Stimulated activated CD8-positive, alpha-beta memory T cell treated with anti-CD3 and anti-CD28 coated beads, Interleukin-4, amount 100 ng/mL, for 24 hours (primary cell): ENCODE measurements around the gene FGF1.

ENCODE experiments used
- DNase-seq: peaks from one replicate; pipeline ENCODE4 v3.0.0-alpha.2; 2020; ENCODE audit warnings: low read depth

FGF1 gene

DNA sequence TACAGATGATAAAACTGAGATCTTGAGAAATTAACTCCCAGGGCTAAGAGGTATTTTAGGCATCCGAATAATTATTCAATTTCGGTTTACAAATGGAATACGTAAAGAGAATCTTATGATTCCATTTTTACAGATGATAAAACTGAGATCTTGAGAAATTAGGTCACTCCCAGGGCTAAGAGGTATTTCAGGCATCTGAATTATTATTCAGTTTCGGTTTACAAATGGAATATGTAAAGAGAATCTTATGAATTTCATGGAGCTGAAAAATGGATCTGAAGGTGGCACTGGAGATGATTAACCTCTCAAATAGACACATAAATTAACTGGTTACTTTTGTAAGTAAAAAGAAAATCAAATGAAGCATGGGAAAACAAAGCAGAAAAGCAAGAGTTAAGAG lies 44.2 kb downstream of the FGF1 start:
- no peak for DNase-seq

DNA sequence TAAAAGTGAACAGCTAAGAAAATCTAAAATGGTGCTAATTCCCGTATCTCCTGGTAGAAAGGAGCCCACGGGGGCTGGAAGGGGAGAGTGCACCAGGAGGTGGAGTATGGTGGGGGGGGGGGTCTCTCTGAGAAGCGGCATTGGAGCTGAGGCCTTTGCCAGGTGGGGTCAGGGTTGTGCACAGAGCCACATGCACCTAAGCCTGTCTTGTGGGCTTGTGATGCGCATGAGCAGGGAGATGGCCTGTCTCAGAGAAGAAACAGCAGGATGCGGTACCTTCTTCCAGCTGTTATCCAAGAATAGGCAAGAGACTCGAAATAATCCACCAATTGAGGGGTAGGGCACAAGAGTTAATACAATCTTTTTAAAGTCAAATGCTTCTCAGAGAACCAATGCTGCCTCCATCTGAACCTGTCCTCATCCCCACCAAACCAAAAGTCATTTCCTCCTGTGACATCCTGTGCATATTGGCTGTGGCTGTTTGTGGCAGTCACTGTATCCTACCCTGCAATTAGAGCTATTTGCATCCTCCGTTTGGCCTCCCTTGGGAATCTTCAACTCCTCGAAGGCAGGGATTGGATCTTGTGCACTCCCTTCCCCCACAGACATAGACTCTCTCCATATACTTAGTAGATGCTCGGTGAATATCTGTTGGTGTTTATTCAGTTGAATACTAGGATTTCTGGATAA lies 45.4 kb downstream of the FGF1 start:
- no peak for DNase-seq

DNA sequence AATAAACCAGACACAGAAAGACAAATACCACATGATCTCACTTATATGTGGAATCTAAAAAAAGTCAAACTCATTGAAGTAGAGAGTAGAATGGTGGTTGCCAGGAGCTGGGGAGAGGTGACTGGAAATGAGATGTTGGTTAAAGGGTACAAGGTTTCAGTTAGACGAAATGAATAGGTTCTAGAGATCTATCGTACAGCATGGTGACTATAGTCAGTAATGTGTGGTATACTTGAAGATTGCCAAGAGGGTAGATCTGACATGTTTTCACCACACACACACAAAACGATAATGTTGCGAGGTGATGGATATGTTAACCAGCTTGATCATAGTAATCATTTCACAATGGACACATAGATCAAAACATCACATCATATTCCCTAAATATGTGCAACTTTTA lies 46.4 kb downstream of the FGF1 start:
- no peak for DNase-seq

DNA sequence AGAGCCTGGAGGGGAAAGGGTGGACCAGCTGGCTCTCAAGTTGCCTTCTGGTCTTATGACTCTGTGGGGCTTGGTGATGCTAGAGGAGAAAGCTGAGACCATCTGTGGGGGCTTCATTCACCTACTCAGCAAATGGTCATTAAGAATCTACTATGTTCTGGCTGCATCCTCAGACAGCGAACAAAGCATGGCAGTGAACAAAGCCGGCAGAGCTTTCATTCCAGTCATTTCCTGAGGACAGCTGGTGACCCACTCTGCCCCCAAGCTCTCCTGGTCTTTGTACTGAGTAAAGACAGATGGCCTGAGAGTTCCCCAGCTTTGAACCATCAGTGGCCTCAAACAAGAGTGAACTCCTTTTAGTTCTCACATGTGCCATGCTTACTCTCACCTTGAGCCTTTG lies 48.0 kb downstream of the FGF1 start:
- no peak for DNase-seq

DNA sequence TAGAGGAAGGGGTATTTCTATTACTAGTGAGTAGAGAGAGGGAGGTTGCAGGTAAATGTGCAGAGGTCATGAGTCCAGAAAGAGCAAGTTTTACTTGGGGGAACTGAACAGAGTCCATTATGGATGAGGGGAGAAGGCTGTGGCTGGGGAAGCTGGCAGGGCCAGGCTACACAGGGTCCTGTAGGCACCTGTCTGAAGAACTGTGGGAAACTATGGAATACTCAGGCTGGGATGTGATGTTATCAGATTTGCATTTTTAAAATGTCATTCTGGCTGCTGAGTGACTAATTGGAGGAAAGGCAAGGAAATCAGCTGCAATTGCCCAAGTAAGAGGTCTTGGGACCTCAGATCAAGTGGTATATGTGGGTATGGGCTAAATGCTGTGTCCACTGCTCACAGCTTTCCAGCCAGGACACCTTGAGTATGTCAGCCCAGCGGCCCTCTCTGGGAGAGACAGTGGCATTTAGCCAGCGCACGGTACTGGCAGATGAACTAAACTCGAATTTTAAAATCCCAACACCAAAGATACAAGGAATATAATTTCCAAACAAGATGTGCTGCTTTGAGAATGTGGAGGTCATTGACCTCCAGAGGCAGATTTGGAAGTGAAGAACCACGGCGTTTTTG lies 49.1 kb downstream of the FGF1 start:
- no peak for DNase-seq

DNA sequence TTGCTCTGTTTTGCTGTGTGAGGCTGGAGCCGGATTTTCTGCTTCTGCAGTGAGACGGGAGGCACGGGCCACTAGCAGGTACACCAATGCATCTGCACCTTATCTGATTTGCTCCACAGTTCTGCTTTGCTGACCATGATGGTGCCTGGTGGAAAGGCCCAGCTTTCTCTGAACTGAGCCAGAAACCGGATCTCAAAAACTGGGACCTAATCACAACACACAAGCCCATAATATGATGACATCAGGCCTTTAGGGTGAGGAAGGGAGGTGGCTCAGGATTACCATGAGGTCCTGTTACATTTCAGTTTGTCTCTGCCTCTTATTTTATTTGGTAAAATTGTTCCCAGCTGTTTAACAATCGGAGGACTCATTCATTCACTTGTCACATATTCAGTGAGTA lies 49.8 kb downstream of the FGF1 start:
- no peak for DNase-seq

DNA sequence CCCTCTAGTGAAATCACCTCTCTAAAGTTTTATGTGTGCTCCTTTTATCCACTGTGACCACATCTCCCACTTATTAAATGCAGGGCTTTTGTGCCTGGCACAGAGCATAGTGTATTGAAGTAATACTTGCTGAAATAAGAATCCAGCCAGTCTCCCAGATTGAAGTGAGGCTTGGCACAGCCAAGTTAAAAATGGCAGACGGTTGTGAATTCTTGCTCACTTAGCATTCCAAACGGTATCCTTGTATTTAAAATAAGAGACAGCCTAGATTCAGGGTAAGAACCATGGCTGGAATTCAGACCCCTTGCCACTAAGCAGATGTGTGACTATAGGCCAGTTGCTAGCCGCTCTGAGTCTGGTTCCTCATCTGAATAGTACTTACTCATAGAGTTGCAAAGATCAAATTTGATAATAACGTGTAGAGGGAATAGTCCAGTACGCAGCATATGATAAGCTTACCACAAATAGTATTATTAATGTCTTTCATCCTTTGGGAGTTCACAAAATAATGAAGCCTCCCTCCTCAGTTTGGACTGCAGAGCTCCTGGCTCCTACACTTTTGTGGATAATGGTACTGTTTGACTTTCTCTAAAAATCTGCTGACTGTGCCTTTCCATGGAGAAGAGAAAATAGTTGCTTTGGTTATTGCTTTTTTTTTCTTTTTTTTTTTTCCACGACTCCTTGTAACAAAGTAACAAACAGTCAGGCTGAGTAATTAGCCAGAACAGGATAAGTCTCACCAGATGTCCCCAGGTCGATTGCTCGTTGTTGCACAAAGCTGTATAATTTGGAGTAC lies 51.5 kb downstream of the FGF1 start:
- no peak for DNase-seq

DNA sequence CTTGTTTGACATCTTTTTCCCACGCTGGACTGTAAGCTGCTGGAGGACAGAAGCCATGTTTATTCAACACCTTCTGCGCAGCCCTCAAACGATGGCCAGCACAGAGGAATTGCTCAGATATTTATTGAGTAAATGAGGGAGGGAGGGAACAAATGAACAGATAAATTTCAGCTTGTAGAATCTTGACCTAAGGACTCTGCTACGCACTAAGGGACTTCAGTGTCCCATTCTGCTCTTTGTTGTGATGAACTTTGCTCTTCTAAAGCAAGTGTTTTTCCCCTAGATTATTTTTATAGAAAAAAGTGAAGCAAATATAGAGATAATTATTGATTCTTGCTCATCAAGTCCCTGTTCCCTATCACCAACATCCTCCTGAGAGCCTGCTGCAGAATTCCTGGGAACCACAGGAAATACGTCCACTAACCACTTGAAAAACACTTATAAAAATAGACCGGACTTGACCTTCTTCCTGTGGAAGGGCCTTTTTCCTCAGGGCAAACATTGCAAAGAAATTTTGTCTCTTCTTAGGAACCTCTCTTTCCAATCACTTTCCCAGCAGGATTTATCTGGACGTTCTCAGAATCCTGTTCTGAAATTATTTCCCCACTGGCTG lies 54.9 kb downstream of the FGF1 start:
- no peak for DNase-seq

DNA sequence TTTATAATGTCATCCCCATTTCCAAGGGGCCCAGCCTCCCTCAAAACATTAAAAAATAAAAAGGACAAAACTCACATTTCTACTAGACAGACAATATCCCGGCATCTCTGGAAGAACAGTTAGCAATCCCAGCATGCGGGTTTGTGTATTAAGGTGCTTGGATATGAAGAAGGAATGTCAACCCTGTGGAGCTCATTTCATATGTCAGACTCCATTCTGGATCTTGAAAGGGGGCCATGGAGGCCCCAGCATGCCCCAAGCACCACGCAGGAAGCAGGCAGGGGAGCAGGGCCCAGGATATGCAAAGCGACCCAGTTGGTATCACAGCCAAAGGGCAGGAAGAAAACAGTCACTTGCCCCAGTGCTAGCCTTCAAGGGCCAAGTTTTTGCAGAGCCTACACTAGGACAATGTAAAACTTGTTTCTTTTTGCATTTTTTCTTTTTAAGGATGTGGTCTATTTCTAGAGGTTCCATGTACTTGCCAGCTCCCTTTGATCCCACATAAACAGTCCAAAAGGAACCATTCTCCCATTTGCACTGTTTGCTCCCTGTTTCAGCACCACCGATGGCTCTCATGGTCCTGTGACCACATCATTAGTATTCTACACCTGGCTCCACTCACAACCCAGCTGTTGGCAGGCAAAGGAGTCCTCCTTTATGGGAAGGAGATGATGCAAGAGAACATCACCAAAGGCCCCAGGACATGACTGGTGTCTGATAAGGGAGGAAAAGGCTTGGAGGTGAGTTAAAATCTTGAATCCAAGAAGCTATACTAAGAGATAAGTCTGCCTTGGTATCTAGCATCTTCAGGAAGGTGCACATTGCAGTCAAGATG lies 58.3 kb downstream of the FGF1 start:
- no peak for DNase-seq

DNA sequence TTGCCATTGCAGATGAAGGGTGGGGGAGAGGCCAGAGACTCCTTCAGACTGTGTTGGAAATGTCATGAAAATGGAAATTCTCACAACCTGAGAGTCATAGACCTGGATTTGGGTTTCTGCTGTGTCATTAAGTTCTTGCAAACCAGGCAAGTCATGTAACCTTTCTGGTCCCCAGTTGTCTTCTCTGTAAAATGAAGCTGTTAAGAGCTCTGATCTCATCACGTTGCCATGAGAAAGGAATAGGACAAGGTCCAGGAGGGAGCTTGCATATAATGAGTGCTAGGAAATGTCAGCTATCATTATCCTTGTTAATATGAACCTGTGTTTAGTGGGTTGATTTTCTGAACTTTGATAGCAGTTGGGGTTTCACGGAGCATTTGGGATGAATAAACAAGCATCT lies 59.1 kb downstream of the FGF1 start:
- DNase-seq: no peak

DNA sequence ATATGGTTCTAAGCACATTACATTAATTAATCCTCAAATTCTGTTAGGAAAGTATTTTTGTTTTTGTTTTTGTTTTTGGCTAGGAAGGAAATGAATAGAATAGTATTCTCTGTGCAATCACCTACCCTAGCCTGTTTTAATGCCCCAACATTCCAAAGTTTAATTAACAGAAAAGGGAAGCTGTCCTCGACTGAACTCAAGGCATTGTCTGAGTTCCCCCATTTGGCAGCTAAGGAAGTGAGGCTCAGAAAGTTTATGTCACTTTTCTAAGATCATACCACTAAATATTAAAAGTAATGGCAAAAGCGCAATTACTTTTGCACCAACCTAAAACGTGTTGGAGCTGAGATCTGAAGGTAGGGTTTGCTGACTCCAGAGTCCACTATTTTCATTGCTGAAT lies 59.8 kb downstream of the FGF1 start:
- no peak for DNase-seq

DNA sequence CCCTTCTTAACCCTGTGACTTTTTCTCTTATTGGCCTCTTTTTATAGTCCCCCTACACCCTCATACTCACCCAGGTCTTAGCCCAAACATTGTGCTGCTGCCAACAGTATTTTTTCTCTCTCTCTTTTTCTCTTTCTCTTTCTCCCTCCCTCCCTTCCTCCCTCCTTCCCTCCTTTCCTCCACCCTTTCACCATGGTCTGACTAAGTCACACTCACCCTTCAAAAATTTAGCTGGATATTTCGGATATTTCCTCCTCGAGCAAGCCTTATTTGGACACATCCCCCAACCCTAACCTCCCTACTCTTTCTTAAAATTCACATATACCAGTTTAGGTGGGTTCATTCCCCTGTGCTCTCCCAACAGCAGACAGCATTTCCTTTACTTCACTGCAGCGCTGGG lies 64.7 kb downstream of the FGF1 start:
- DNase-seq: no peak

DNA sequence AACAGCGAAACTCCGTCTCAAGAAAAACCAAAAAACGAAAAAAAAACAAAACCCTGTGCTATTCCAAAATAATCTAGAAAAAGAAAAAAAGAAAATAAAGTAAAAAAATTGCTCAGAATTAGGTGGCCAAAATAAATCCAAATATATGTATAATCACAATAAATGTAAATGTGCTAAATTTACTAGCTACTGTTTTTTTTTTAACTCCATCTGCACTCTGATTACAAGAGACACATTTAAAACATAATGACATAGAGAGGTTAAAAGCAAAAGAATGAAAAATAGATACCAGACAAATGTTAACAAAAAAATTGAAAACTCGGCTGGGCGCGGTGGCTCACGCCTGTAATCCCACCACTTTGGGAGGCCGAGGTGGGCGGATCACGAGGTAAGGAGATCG lies 66.1 kb downstream of the FGF1 start:
- DNase-seq: no peak

DNA sequence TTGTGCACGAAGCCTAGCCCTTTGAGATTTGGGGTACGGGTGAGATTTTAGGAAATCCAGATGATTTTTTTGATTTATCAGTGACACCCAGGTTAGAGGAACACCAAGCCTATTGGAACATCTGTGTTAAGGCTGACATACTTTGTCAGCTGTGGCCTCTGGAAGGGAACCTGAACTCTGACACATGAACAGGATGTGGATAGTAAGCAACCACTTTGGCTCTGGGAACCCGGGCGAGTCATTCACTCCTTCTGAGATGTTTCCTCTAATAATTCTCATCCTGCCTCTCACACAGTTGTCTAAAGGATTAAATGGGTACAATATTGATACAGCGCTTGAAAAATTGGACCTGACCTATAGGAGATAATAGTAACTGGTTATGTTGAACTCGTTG lies 67.8 kb downstream of the FGF1 start:
- no peak for DNase-seq

DNA sequence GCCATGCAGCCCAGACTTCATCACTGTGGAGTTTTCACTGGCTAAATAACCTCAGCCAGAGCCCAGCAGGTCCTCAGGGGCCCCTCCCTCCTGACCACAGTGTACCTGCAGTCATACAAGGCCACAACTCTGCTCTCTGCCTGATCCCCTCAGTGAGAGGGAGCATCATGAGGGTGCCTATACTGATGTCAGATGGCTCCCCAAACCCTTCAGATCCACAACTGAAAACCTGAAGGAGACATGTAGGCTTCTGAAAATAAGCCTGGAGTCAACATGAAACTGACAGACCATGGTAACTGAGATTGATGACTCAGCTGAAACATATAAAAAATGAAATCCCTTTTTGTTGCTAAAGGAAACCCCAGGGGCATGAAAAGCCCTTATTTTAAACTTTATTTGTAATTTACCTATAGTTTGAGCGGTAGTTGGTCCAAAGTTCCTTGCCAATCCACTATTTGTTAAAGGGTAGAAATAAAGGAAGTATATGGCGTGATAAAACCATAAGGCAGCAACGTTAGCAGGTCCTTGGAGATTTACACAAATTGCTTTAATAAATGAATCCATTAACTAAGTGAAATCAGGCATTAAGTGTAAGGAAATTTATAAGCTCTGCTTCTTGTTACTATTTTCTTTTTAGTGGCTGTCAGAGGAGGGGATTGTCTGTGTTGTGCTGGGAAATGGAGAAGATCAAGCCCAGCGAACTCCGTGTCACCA lies 68.3 kb downstream of the FGF1 start:
- DNase-seq: no peak

DNA sequence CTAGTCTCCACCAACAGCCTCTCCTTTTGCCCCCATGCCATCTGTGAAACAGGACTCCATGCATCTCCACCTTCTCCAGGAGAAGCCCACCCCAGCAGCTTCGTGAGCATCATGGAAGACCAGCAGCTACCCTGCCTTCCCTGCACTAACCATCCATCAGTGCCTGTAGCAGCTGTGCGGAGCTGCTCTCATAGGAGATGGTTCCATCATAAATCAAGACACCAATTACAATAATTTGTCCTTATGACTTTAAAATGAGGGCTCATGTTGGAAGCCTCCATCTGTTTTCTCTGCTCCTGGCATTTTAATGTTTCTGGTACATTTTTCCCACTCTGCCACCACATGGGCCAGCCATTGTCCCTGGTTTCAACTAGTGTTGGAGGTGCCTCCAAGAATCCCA lies 69.9 kb downstream of the FGF1 start:
- DNase-seq: no peak

DNA sequence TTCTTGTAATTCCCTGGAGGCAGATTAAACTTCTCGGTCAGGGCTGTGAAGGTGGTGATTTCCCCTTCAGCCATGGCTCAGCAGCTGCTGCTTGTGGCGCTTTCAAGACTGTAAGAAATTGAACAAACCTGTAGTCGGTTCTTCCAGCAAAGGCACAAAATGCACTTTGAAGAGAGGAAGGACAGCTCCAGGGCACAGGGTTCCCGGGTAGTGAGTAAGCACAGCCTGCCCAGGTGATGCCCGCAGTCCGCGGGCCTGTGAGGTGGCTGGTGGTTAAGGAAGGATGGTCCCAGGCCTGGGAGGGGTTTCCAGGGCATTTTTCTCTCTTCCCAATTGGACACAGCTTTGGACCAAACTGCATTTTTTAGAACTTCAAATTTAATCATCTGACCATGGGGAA lies 71.8 kb downstream of the FGF1 start:
- DNase-seq: no peak

DNA sequence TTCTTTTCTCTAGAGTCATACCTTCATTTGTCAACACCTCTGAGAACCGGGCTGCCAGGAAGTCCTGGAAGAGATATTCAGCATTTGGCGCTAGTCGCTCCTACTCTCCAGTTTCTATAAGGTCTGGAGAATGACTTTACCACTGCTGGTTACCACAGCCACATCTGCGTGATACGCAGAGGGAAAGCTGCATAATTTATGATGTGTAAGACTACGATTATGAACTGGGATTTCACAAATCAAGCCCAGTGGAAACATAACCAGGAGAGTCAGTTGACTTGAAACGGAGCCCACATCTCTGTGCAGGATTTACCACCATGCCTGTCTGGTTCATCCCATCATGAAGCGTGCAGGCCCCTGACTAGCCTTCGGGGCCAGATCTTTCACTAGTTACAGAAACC lies 72.6 kb downstream of the FGF1 start:
- DNase-seq: no peak

DNA sequence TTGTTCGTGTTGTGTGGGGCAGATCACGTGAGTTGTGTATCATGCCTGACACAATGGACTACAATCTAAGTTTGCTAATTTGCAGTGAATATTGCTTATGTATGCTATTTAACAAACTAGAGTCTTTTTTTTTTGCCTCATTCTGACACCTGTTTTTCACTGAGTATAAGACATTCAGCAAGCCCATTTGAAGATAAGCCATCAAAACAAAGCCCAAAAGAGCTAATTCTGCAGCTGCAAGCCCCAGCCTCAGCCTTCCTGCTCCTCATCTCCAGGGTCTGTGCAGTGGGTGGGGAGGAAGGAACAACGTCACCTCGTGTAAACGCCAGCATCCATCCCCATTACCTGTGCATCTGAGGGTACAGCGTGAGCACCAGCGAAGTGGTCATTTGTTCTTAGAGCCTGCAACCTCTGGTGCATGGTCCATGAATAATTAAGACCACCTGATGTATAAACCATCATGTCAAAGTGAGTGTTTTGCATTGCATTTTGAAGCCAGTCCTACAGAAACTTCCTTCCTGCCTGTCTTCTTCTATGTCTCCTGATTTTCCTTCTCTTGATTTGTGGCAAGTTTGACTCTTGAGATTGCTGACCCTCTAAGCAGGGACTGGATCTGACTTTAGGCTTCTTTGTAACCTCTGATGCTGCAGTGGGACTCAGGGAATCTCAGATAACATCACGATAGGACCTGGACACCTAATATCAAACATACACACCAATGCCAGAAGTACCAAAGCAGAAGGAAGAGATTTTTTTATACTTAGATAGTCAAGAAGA lies 73.2 kb downstream of the FGF1 start:
- no peak for DNase-seq

DNA sequence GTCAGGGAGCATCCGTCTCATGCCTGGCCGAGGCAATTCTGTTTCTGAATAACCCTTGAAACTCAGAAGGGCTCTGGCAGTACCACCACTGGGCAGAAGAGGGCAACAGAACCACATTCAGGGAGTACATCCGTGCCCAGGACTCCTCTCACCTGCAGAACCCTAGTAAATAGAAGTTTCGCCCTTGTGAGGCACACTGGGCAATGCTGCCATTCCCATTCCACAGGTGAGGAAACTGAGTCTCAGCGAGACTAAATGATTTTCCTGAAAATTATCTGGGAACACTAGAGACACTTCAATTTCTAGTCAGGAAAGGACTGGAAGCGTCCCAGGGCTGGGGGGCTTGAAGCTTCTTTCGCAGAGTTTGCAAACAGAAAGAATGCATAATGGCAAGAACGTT lies 74.7 kb downstream of the FGF1 start:
- peak; percentile 65 for DNase-seq
